ENCODE data around the gene PABPN1L. TPM values are rescaled to one million over a fixed set of nuclear protein-coding genes. Genes with fewer than 3 reads are reported as not detected.

The PABPN1L gene
- total and polyA plus RNA-seq, 2 donors (not counting 1 experiment from before 2014, with no cell fraction given) = 0.21 to 0.84 TPM

DNA sequence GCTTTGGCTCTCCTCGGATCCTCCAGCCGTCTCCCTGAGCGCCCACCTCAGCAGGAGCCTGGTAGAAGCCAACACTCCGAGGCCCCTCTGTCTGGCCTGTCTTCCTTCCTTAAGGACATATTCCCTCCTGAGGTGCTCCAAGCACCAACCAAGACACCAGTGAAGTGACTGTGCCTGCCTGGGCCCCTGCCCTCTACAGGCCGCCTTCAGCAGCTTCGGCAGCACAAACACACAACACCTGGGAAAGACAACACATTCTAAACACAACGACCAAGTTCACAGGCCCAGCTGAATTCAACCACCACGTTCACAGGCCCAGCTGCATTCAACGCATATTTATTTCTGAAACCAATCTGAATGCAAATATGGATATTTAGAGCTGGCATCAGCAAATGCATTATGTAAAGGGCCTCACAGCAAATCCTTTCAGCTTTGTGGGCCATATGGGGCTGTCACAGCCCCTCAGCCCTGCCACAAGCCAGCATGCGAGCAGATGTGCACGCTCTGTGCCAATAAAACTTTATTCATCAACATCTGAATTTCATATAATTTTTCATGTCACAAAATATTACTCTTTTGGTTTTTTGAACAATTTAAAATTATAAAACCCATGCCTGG, 21.9 kb downstream of the PABPN1L start:
- H3K9me3 Mint-ChIP-seq (ENCODE audit: insufficient read depth) = no peaks in the 10 kb centered on the region
- Histone ChIP-seq H3K79me2 (ENCODE audit: control insufficient read depth, insufficient read depth, low read length) (peaks cover 46% of the 10 kb centered on the region), H3K27me3 (replicated peaks in 1 of 4; ENCODE audit: control extremely low read depth in 1 of 4, control insufficient read depth in 3 of 4, insufficient read depth in 4 of 4, low read length in 3 of 4) (no peaks in the 10 kb centered on the region), H3K27ac (ENCODE audit: low read length in 2 of 2) (no peak overlapping the region), H3K4me3 (ENCODE audit: control extremely low read depth in 1 of 5, extremely low read depth in 1 of 5, insufficient read depth in 1 of 5, low read depth in 2 of 5, low read length in 4 of 5) (no peak overlapping the region), H3K36me3 (replicated peaks in 1 of 2; ENCODE audit: control extremely low read depth in 1 of 2, control insufficient read depth in 1 of 2, extremely low read depth in 1 of 2, insufficient read depth in 2 of 2, low read length in 1 of 2) (peaks cover 0 to 20% of the 10 kb centered on the region in 2 experiments), H4K20me1 (ENCODE audit: control insufficient read depth, insufficient read depth, low read length, poor library complexity, severe bottlenecking) (peaks cover 33% of the 10 kb centered on the region), H3K9ac (ENCODE audit: low read length) (no peak overlapping the region), H3K9me3 (ENCODE audit: control extremely low read depth in 1 of 3, control insufficient read depth in 2 of 3, insufficient read depth in 1 of 3, low read length in 2 of 3) (no peaks in the 10 kb centered on the region), H3K4me2 (replicated peaks; ENCODE audit: low read depth, low read length, poor library complexity, severe bottlenecking) (no peak overlapping the region), H3K4me1 (ENCODE audit: control insufficient read depth in 2 of 2, insufficient read depth in 2 of 2, low read length in 2 of 2) (no peaks in the 10 kb centered on the region), H2AFZ (ENCODE audit: insufficient read depth, low read depth, low read length, poor library complexity, severe bottlenecking) (no peak overlapping the region)
- no peak overlapping the region for H3K27ac Mint-ChIP-seq
- ATAC-seq (ENCODE audit: low read depth) = no peak
- intact Hi-C loops (cut with micrococcal nuclease) = no loop called here
- no peaks in the 10 kb centered on the region for H3K27me3 Mint-ChIP-seq
- DNase-seq = no peak
- ChIA-PET POLR2A (no interaction called here), CTCF (interaction anchor here (1.1 kb wide), 1 partner anchor 14 kb away, joined by 3 read pairs; no protein-coding TSS in a partner anchor)
- 67% methylated on average over 11 of the region's 11 CpGs for WGBS (ENCODE audit: insufficient coverage)
- no peaks in the 10 kb centered on the region for H3K4me1 Mint-ChIP-seq
- no peak for TF ChIP-seq EZH2 (IDR thresholded peaks at IDR 0.05; ENCODE audit: borderline replicate concordance, insufficient read depth, low read depth, low read length, poor library complexity, severe bottlenecking)
- TF ChIP-seq, protein P1, sequence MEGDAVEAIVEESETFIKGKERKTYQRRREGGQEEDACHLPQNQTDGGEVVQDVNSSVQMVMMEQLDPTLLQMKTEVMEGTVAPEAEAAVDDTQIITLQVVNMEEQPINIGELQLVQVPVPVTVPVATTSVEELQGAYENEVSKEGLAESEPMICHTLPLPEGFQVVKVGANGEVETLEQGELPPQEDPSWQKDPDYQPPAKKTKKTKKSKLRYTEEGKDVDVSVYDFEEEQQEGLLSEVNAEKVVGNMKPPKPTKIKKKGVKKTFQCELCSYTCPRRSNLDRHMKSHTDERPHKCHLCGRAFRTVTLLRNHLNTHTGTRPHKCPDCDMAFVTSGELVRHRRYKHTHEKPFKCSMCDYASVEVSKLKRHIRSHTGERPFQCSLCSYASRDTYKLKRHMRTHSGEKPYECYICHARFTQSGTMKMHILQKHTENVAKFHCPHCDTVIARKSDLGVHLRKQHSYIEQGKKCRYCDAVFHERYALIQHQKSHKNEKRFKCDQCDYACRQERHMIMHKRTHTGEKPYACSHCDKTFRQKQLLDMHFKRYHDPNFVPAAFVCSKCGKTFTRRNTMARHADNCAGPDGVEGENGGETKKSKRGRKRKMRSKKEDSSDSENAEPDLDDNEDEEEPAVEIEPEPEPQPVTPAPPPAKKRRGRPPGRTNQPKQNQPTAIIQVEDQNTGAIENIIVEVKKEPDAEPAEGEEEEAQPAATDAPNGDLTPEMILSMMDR (IDR thresholded peaks at IDR 0.05) = no peak
- no peak overlapping the region for H3K4me3 Mint-ChIP-seq

DNA sequence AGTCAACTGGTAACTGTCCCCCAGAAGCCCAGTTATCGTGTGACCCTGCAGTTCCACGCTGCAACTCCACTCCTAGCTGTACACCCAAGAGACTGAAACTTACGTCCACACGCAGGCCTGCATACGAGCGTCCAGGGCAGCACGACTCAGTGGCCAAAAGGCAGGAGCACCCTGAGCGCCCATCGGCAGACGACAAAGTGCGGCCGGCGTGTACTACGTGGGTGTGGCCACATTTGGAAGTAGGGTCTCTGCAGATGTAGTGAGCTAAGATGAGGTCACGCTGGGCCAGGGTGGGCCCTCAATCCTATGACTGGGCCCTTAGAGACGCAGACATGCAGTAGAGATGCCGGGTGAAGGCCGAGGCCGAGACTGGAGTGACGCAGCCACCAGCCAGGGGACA, 23.2 kb downstream of the PABPN1L start:
- H3K4me3 Mint-ChIP-seq = no peak overlapping the region
- ATAC-seq (ENCODE audit: low read depth) (no peak), DNase-seq (no peak)
- no peaks in the 10 kb centered on the region for H3K27me3 Mint-ChIP-seq
- intact Hi-C loops (cut with micrococcal nuclease) = no loop called here
- Histone ChIP-seq H3K4me3 (ENCODE audit: control extremely low read depth in 1 of 5, extremely low read depth in 1 of 5, insufficient read depth in 1 of 5, low read depth in 2 of 5, low read length in 4 of 5) (no peak overlapping the region), H4K20me1 (ENCODE audit: control insufficient read depth, insufficient read depth, low read length, poor library complexity, severe bottlenecking) (peaks cover 32% of the 10 kb centered on the region), H3K27ac (ENCODE audit: low read length in 2 of 2) (no peak overlapping the region), H3K4me1 (ENCODE audit: control insufficient read depth in 2 of 2, insufficient read depth in 2 of 2, low read length in 2 of 2) (no peaks in the 10 kb centered on the region), H3K9ac (ENCODE audit: low read length) (no peak overlapping the region), H3K27me3 (replicated peaks in 1 of 4; ENCODE audit: control extremely low read depth in 1 of 4, control insufficient read depth in 3 of 4, insufficient read depth in 4 of 4, low read length in 3 of 4) (no peaks in the 10 kb centered on the region), H3K79me2 (ENCODE audit: control insufficient read depth, insufficient read depth, low read length) (peaks cover 46% of the 10 kb centered on the region), H2AFZ (ENCODE audit: insufficient read depth, low read depth, low read length, poor library complexity, severe bottlenecking) (no peak overlapping the region), H3K9me3 (ENCODE audit: control extremely low read depth in 1 of 3, control insufficient read depth in 2 of 3, insufficient read depth in 1 of 3, low read length in 2 of 3) (no peaks in the 10 kb centered on the region), H3K4me2 (replicated peaks; ENCODE audit: low read depth, low read length, poor library complexity, severe bottlenecking) (no peak overlapping the region), H3K36me3 (replicated peaks in 1 of 2; ENCODE audit: control extremely low read depth in 1 of 2, control insufficient read depth in 1 of 2, extremely low read depth in 1 of 2, insufficient read depth in 2 of 2, low read length in 1 of 2) (peaks cover 0 to 20% of the 10 kb centered on the region in 2 experiments)
- CTCF ChIA-PET = no interaction called here
- POLR2A ChIA-PET = no interaction called here
- no peaks in the 10 kb centered on the region for H3K4me1 Mint-ChIP-seq
- H3K9me3 Mint-ChIP-seq (ENCODE audit: insufficient read depth) = no peaks in the 10 kb centered on the region
- TF ChIP-seq, protein P1 (IDR thresholded peaks at IDR 0.05) = no peak
- TF ChIP-seq EZH2 (IDR thresholded peaks at IDR 0.05; ENCODE audit: borderline replicate concordance, insufficient read depth, low read depth, low read length, poor library complexity, severe bottlenecking) = no peak
- 97% methylated on average over 20 of the region's 20 CpGs for WGBS (ENCODE audit: insufficient coverage)
- no peak overlapping the region for H3K27ac Mint-ChIP-seq
